GM21423 (cell line): Measurements from ENCODE around the gene CRACR2B.

Experiments used
- ATAC-seq: cut with Tn5 transposase; IDR thresholded peaks from one replicate; pipeline ENCODE4 v1.9.1; 2021; ENCODE audit warnings: mild to moderate bottlenecking, moderate library complexity; ENCODE audit not compliant: unreplicated experiment

The CRACR2B gene

GRCh38 chr11:827897-828192 is at the start of gene CRACR2B:
Gene CRACR2B, plus strand, starts transcription at chr11:827919. Its CDS starts 689 bp downstream, at chr11:828608.
- no peak for ATAC-seq

DNA sequence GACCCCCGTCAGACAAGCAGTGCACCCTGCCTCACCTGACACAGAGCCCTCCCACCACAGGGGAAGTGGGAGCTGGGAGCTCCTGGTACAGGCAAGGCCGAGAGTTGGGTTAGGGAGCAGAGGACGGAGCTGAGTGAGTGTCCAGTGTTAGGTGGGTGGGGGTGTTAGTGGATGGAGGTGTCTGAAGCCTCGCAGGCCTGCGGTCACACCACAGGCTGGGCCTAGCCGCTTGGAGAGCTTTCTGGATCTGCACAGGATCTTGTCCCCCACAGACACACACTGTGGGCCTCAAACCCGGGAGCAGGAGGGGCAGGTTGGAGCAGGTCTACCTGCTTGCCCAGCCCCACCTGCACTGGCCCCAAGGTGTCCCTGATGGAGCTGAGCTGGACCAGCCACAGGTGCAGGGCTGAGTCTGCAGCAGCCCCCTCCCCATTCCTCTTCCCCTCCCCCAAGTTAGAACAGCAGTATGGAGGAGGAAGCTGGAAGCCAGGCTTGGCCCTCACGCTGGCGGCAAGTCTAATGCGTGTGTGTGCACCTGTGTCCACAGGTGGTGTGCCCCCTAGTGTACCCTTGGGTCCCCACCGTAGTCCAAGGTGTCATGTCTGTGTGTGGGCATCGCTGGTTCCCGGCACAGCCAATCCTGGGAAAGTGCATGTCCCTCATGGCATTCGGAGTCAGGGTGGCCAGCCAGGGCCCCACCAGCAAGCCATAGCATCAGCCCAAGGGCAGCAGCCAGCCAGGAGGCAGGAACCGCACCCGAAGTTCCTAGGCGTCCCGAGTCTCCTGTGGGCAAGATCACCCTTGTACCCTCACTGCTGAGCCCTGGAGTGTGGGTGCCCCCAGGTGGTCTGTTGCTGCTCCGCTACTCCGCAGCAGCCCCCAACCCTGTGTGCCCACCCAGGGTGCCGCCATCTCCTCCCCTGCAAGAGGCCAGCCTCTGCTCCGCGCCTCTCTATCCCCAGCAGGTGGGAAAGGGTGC is 48.5 kb upstream of the CRACR2B start:
- ATAC-seq = no peak

DNA sequence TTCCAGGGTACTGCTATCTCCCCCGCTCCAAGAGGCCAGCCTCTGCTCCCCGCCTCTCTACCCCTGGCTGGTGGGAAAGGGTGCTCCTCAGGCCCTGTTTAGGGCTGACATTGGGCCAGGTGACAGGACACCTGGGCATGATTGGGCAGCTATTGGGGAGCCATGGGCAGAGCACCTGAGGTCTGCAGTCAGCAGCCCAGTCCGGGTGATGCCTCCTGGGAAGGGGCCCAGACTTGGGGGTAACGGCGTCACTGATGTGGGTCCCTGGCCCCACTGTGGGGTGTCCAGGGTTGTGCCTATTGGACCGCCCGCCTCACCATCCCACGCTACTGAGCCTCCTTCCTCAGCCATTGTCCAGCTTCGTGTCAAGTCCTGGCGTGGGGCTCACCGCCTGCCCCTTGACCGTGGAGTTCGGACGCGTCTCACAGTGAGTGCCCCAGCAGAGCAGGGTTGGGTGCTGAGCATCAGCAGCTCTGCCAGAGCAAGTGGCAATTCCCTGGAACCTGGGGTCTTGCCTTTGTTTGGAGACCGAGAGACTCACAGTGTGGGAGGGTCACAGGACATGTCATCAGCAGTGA is 47.7 kb upstream of the CRACR2B start:
- no peak for ATAC-seq

DNA sequence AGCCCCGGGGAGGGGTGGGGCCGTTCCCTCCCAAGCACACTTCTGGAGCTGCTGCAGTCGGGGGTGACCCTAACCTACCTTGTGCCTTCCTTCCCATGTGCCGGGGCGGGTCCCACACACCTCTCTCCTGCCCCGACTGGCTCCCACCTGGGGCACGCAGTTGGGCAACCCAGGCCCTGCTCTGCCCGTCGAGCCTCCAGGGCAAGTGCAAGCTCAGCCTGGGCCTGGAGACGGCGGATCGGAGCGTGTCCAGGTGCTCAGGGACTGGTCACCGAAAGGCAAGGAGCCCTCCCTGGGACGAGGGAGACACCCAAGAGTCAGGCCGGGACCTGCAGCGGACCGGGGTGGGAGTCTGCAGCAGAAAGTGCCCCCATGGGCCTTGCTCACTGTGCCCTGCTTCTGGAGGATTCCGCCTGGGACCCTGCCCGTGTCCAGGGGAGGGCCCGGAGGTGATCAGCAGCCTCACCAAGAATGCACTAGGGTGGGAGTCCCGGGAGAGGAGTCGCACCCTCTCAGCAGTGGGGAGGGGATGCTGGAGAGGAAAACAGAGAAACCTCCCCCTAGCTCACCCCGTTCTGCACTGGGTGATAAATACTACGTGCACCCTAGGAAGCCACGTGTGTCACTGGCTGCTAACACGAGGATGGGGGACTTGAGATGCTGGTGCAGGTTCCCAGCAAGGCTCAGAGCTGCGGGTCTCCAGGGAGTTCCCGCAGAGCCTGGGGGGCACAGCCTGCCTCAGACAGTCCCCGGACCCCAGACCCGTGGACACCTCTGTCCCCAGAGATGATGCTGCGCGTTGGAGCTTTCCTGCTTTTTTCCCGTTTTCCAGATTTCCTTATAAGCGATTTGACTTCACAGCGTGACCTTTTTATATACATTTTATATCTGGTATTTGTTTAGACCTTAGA is 45.2 kb upstream of the CRACR2B start:
- ATAC-seq = no peak

- no peak for ATAC-seq
These were observed 44.1 kb upstream of the CRACR2B start for GRCh38 chr11:783581-784015.

DNA sequence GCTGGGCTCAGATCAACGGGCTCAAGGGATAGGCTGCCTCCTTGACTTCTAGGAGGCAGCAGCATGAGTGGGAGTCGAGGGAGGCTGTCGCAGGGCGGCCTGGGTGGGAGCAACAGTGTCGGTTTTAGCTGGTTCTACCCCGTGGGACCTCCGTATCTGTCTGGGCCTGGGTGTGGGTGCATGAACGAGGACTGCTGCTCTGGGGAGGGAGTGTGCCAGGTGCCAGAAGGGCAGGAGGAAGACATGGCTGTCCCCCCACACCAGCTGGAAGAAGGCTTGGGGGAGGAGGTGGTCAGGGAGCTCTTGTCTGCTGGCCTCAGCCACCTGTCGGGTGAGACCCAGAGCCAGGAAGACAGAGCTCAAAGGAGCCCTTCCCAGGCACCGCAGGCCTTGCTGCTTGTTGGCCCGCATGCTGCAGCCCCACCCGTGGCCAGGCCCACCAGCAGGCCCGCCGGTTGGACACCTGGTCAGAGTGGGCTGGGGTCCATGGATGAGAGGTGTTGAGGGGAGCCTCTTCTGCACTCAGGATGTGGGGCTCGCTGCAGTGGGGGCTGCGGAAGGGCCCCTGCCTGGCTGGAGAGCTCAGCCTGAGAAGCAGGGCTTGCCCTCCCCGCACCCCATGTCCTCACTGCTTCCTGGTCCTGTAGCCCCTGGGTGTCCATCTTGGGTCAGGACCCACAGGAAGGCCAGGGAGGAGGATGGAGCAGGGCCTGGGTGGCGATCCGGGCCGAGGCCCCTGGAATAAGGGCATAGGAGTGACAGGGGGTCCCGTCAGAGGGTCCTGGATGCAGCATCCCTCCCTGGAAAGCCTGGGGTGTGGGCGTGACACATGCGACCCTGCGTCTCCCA is 41.3 kb upstream of the CRACR2B start:
- no peak for ATAC-seq

- ATAC-seq = no peak
These were observed 40.5 kb upstream of the CRACR2B start for GRCh38 chr11:787084-787675.

- ATAC-seq = no peak
These were observed 39.6 kb upstream of the CRACR2B start for GRCh38 chr11:788009-788640.

- ATAC-seq = no peak
These were observed 38.5 kb upstream of the CRACR2B start for GRCh38 chr11:788953-789940.

DNA sequence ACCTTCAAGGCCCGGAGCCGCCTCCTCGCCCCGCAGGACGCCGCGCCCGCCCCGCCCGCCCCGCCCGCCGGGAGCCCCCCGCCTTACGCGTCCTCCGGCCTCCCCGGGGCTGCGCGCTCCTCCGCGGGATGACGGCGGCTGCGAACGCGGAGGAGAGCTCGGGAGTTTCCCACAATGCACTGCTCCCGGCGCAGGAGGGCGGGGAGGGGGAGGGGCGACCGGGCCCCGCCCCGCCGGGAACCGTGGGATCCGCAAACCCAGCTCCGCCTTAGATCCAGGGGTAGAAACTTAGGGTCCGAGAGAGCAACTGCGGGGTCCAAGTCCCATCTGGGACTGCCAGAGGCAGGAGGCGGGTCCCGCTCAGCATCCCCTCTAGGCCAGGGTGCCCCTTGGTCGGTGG is 37.8 kb upstream of the CRACR2B start, which contains the start of gene CEND1:
Gene CEND1 (minus strand): TSS at position 148 of the 400 bp plus-strand sequence. CDS start 1,514 bp downstream, outside the sequence.
- ATAC-seq = no peak

- no peak for ATAC-seq
These were observed 36.8 kb upstream of the CRACR2B start for GRCh38 chr11:790721-791564.

GRCh38 chr11:791658-792534 is 35.8 kb upstream of the CRACR2B start:
- no peak for ATAC-seq

DNA sequence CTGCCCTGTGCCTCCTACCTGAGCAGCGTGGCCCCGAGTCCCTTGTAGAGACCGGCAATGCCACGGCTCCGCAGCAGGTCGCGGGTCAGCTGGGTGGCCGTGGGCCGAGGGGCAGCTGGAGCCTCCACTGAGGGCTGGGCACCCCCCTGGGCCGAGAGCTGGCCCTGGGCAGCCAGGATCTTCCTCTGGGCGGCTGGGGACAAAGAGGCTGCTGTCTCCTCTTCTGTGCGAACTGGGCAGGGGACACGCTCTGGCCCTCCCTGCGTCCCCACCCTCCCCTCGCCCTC is 35.2 kb upstream of the CRACR2B start:
- no peak for ATAC-seq

DNA sequence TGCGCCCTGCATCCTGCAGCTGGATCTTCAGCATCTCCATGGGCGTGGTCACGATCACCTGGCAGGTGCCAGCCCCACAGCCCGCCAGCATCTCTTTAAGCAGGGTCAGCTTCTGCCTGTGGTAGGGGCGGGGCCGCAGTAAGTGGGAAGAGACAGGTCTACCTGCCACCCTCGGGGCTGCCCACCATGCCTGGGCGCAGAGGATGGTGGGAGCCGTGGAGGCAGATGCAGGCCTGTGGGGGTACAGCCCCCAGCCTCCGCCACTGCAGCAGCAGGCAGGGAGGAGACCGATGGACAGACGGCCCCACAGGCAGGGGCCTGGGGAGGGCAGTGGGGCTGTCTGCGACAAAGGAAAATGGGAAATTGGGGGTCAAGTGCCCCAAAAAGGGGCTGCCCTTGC is 34.8 kb upstream of the CRACR2B start:
- ATAC-seq = no peak

DNA sequence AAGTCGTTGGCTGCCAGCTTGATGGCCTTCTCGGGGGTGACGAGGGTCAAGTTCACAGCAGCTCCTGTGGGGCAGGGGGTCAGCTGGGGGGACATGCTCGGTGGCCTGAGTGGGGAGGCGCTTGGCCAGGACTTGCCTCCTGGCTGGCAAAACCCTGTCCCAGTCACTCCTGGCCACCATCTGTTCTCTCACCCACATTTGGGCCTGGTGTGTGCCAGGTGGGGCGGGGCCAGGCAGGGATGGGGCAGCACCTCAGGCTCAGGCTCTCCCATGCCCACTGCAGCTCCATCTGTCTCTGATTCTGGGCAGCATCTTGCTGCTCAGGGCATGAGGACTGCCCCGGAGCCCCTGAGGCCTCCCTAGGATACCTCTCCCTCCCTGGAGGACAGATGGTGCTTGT is 34.2 kb upstream of the CRACR2B start:
- no peak for ATAC-seq

GRCh38 chr11:794013-794765 is 33.5 kb upstream of the CRACR2B start:
- no peak for ATAC-seq
